Suprapubic skin (tissue), 4 donors: ENCODE results near the gene ALG12.

Source experiments
- EP300 ChIP-seq: sonication (generic); formaldehyde crosslinking; IDR thresholded peaks from one replicate; pipeline ENCODE4 v1.6.1; 2017; ENCODE audit warnings: antibody characterized with exemption
- POLR2AphosphoS5 ChIP-seq, 3 donors: sonication (generic); formaldehyde crosslinking; IDR thresholded peaks; one replicate each; pipeline ENCODE4 v1.6.1; 2017; ENCODE audit warnings: antibody characterized with exemption in 3 of 3
- TF ChIP-seq, protein P1 (sequence below), 2 donors: fragments of 200-600 bp in 1 of 2; fragments of 450-650 bp in 1 of 2; sonication (generic) in 1 of 2; IDR thresholded peaks; one replicate each; pipeline ENCODE4 v1.5.1; 2016 to 2019; ENCODE audit warnings: antibody characterized with exemption in 2 of 2, mild to moderate bottlenecking in 1 of 2, moderate library complexity in 1 of 2

DNA sequence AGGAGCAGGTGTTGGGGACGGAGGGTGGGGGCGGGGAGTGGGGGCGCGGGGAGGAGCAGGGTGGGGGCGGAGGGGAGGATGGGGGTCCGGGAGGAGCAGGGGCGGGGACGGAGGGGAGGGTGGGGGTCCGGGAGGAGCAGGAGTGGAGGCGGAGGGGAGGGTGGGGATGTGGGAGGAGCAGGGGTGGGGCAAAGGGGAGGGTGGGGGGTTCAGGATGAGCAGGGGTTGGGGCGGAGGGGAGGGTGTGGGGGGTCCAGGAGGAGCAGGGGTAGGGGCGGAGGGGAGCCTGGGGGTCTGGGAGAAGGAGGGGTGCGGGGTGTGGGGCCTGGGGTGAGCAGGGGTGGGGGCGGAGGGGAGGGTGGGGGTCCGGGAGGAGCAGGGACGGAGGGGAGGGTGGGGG lies 17.3 kb upstream of the ALG12 start:
- TF ChIP-seq POLR2AphosphoS5 (IDR thresholded peaks at IDR 0.05) (no peak), EP300 (no peak)
- TF ChIP-seq, protein P1, sequence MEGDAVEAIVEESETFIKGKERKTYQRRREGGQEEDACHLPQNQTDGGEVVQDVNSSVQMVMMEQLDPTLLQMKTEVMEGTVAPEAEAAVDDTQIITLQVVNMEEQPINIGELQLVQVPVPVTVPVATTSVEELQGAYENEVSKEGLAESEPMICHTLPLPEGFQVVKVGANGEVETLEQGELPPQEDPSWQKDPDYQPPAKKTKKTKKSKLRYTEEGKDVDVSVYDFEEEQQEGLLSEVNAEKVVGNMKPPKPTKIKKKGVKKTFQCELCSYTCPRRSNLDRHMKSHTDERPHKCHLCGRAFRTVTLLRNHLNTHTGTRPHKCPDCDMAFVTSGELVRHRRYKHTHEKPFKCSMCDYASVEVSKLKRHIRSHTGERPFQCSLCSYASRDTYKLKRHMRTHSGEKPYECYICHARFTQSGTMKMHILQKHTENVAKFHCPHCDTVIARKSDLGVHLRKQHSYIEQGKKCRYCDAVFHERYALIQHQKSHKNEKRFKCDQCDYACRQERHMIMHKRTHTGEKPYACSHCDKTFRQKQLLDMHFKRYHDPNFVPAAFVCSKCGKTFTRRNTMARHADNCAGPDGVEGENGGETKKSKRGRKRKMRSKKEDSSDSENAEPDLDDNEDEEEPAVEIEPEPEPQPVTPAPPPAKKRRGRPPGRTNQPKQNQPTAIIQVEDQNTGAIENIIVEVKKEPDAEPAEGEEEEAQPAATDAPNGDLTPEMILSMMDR (IDR thresholded peaks at IDR 0.05), result no peak
